ENCODE data around the gene SS18L1.

DNA sequence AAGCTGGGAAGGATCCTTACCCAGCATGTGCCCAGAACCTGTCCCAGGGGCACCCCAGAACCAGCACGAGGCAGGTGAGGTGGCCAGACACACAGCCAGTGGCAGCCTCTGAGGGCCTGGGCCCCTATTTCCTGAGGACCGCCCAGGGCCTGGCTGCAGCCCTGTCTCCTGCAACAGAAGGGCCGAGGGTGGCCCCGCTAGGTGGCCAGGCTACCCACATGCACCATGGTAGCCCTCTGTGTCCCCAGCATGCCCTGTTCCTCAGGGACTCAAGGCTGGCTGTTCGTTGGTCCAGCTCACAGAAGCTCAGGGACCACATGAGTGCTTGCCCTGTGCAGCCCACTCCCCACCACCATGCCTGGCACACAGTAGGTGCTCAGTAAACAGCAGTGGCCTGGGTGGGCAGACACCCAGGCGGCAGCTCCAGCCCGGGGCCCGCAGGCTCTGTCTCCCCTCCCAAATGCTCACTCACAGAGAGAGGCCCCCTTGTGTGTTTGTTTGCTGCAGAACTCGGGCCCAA lies 68.3 kb downstream of the SS18L1 start:
- TF ChIP-seq, protein P1, sequence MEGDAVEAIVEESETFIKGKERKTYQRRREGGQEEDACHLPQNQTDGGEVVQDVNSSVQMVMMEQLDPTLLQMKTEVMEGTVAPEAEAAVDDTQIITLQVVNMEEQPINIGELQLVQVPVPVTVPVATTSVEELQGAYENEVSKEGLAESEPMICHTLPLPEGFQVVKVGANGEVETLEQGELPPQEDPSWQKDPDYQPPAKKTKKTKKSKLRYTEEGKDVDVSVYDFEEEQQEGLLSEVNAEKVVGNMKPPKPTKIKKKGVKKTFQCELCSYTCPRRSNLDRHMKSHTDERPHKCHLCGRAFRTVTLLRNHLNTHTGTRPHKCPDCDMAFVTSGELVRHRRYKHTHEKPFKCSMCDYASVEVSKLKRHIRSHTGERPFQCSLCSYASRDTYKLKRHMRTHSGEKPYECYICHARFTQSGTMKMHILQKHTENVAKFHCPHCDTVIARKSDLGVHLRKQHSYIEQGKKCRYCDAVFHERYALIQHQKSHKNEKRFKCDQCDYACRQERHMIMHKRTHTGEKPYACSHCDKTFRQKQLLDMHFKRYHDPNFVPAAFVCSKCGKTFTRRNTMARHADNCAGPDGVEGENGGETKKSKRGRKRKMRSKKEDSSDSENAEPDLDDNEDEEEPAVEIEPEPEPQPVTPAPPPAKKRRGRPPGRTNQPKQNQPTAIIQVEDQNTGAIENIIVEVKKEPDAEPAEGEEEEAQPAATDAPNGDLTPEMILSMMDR (IDR thresholded peaks at IDR 0.05) = no peak
- TF ChIP-seq POLR2A (IDR thresholded peaks at IDR 0.05) = no peak

Data from uterus (tissue), 2 donors.